Thoracic aorta (tissue), 2 donors: ENCODE data around the gene ADH1B. TPM values are rescaled to one million over a fixed set of nuclear protein-coding genes. Genes with fewer than 3 reads are reported as not detected.
A peak's percentile ranks its signal among the peaks of the same experiment; 100 is the strongest.

Experiments
- ATAC-seq: fragments of 150-250 bp; one replicate; pipeline ENCODE4 v1.8.0; 2017; ENCODE audit warnings: low read depth; ENCODE audit not compliant: insufficient number of reproducible peaks, low FRiP score
- DNase-seq: peaks from one replicate; pipeline ENCODE4 v3.0.0-alpha.2; 2020; ENCODE audit warnings: low spot score
- H3K27ac ChIP-seq, 2 donors: fragments of 200-600 bp; sonication (generic); 1 replicate in 1 of 2; 2 replicates in 1 of 2; pipeline ENCODE4 v1.5.1; 2016; ENCODE audit warnings: mild to moderate bottlenecking in 2 of 2, moderate library complexity in 2 of 2
- H3K27me3 ChIP-seq: fragments of 200-600 bp; sonication (generic); replicated peaks from 2 replicates; pipeline ENCODE4 v1.6.0; 2016; ENCODE audit warnings: mild to moderate bottlenecking; ENCODE audit not compliant: insufficient read depth
- H3K36me3 ChIP-seq: fragments of 200-600 bp; sonication (generic); one replicate; pipeline ENCODE4 v1.5.1; 2016
- H3K4me1 ChIP-seq, 2 donors: fragments of 200-600 bp; sonication (generic); 1 replicate in 1 of 2; 2 replicates in 1 of 2; pipeline versions ENCODE4 v1.5.1 to v1.6.0; 2016; ENCODE audit warnings: low read depth in 2 of 2, mild to moderate bottlenecking in 1 of 2; ENCODE audit not compliant: control insufficient read depth in 1 of 2
- H3K4me3 ChIP-seq: fragments of 200-600 bp; sonication (generic); 2 replicates; pipeline ENCODE4 v1.5.1; 2016; ENCODE audit warnings: mild to moderate bottlenecking
- H3K9me3 ChIP-seq: fragments of 200-600 bp; sonication (generic); 2 replicates; pipeline ENCODE4 v1.5.1; 2016
- total RNA-seq, 2 donors: library from RNA; depleted of rRNA; stranded (reverse); fragments of >200 nt; gene quantifications; one replicate each; pipeline versions ENCODE4 v1.1.0 to v1.2.3, GENCODE V29; 2016
- TF ChIP-seq, protein P1 (sequence below): fragments of 200-600 bp; sonication (generic); IDR thresholded peaks from one replicate; pipeline ENCODE4 v1.5.1; 2019; ENCODE audit warnings: antibody characterized with exemption

The ADH1B gene
- total RNA-seq, 2 donors from 2014 or later = 1,169 to 1,563 TPM

DNA sequence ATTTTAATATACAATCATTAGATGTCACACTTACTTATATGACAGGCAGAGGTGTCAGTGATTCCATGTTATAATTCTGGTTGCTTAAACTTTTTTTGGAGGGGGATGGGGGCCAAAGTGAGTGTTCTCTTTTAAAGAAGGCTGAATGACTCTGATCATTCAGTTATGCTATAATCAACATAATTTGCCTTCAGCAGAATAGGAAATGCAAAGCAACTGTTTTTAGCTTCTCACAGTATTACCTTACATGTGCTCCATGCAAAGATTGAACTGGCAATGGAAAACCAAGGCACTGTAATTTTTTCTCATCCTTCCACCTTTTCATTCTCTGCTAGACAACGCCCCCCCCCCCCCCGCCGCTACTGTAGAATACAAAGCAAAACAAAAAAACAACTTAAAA is 18.0 kb upstream of the ADH1B start:
- ATAC-seq = no peak
- Histone ChIP-seq H3K9me3 (no peaks in the 10 kb centered on the region), H3K36me3 (no peaks in the 10 kb centered on the region), H3K4me1 (peaks cover 5 to 6% of the 10 kb centered on the region in 2 donors), H3K27me3 (no peaks in the 10 kb centered on the region), H3K27ac (no peak overlapping the region), H3K4me3 (no peak overlapping the region)
- DNase-seq = no peak
- TF ChIP-seq, protein P1, sequence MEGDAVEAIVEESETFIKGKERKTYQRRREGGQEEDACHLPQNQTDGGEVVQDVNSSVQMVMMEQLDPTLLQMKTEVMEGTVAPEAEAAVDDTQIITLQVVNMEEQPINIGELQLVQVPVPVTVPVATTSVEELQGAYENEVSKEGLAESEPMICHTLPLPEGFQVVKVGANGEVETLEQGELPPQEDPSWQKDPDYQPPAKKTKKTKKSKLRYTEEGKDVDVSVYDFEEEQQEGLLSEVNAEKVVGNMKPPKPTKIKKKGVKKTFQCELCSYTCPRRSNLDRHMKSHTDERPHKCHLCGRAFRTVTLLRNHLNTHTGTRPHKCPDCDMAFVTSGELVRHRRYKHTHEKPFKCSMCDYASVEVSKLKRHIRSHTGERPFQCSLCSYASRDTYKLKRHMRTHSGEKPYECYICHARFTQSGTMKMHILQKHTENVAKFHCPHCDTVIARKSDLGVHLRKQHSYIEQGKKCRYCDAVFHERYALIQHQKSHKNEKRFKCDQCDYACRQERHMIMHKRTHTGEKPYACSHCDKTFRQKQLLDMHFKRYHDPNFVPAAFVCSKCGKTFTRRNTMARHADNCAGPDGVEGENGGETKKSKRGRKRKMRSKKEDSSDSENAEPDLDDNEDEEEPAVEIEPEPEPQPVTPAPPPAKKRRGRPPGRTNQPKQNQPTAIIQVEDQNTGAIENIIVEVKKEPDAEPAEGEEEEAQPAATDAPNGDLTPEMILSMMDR = no peak

DNA sequence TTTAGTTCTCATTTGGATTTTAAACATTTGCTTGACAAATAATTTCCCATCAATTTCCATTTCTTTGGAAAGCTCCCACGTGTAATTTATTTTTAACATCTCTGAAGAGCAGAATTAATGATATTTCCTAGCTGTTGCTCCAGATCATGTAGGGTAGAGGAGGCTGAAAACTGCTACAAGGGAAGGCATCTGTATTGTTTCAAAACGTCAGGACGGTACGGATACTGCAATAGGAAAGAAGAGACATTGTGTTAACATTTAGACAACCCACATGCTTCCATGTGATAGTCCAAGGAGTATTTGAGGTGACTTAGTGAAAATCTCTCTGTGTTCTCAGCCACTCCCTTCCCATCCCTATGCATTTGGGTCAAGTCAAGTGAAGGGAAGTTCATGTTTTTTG is 15.4 kb upstream of the ADH1B start:
- ATAC-seq = no peak
- Histone ChIP-seq H3K9me3 (no peaks in the 10 kb centered on the region), H3K4me3 (no peak overlapping the region), H3K27ac (no peak overlapping the region), H3K36me3 (no peaks in the 10 kb centered on the region), H3K27me3 (no peaks in the 10 kb centered on the region), H3K4me1 (peaks cover 6 to 9% of the 10 kb centered on the region in 2 donors)
- DNase-seq = no peak
- TF ChIP-seq, protein P1 = no peak

DNA sequence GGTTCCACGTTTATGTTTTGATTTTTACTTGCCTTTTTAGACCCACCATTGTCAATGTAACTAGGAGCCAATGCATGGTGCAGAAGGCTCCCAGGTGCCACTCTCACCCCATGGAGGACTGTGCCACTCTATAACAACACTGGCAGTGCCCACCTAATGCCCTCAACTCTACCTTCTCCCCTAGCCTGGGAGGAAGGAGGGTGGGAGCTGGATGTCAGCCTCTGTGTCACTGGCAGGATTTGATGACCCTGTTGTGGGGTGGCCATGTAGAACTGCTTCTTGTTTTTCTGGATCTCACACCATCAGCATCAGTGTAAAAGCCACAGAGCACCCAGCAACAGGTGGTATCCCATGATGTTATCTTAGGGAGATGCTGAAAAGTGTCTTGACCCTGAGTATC is 13.7 kb upstream of the ADH1B start:
- no peaks in the 10 kb centered on the region for H3K27me3 ChIP-seq
- ATAC-seq (no peak), DNase-seq (no peak)
- H3K4me1 ChIP-seq = peaks cover 0 to 4% of the 10 kb centered on the region in 2 donors
- H3K4me3 ChIP-seq = no peak overlapping the region
- TF ChIP-seq, protein P1 = no peak
- H3K27ac ChIP-seq = no peak overlapping the region
- no peaks in the 10 kb centered on the region for H3K36me3 ChIP-seq
- no peaks in the 10 kb centered on the region for H3K9me3 ChIP-seq

DNA sequence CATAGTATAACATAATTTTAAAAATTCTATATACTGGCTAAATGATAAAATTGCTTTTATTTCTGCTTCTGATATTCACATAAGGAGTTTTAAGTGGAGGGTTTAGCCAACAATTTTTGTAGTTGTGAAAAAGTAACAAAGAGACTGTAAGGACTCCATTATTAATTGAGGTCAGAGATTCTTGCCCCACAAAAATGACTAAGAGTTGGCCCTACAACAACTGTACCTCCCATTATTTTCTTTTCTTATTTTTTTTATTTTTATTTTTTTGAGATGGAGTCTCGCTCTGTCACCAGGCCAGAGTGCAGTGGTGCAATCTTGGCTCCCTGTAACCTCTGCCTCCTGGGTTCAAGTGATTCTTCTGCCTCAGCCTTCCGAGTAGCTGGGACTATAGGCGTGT is 9.4 kb upstream of the ADH1B start:
- Histone ChIP-seq H3K4me3 (no peak overlapping the region), H3K4me1 (peaks cover 0 to 4% of the 10 kb centered on the region in 2 donors), H3K27ac (no peak overlapping the region), H3K9me3 (peaks cover 2% of the 10 kb centered on the region), H3K36me3 (no peaks in the 10 kb centered on the region), H3K27me3 (no peaks in the 10 kb centered on the region)
- DNase-seq = no peak
- ATAC-seq = no peak
- TF ChIP-seq, protein P1 = no peak

DNA sequence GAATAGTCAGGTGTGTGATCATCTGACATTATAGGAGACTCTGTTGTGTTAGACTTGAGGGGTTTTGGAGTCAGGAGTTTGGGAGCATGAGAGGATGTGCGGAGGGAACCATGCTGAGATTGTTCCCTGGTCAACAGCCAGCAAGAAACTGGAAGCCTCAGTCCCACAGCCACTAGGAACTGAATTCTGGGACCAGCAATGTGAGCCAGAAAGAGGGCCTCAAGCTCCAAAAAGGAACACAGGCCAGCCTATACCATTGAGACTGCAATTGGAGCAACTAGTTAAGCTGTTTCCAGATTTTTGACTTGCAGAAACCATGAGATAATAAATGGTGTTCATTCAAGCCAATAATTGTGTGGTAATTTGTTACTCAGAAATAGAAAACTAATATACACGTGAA is 8.7 kb upstream of the ADH1B start:
- peak overlapping the region in 1 of 2 donors; percentile 19 for H3K27ac ChIP-seq
- H3K9me3 ChIP-seq = peaks cover 2% of the 10 kb centered on the region
- TF ChIP-seq, protein P1 = no peak
- no peaks in the 10 kb centered on the region for H3K36me3 ChIP-seq
- H3K4me1 ChIP-seq = peaks cover 5 to 10% of the 10 kb centered on the region in 2 donors
- H3K27me3 ChIP-seq = no peaks in the 10 kb centered on the region
- no peak overlapping the region for H3K4me3 ChIP-seq
- no peak for DNase-seq
- ATAC-seq = no peak
